ENCODE results near the gene UBP1.
"Not testable (repeated sequence)": the region's sequence is repeated elsewhere in the genome, so short reads cannot be mapped to it uniquely, and the experiment has no call there.

- not testable (repeated sequence) for TF ChIP-seq POLR2A, CTCF, EP300, POLR2AphosphoS5 (IDR thresholded peaks at IDR 0.05)
These were observed 11.8 kb upstream of the UBP1 start for GRCh38 chr3:33451994-33452393.
